OCI-LY7 (cell line): ENCODE results near the gene DMRTC2. TPM values are rescaled to one million over a fixed set of nuclear protein-coding genes. Genes with fewer than 3 reads are reported as not detected.
"Not testable (repeated sequence)": the region's sequence is repeated elsewhere in the genome, so short reads cannot be mapped to it uniquely, and the experiment has no call there.

ENCODE experiments used
- BruUV-seq: library from RNA; stranded (reverse); fragments of 400-500 nt; replicated peaks from 2 replicates; lab custom pipeline; 2021; lab: Mats Ljungman, UMichigan
- CTCF ChIA-PET: fragments of 300-600 bp; sonication (Branson Sonifier 250); formaldehyde crosslinking; loops from one replicate; lab custom pipeline; 2022; ENCODE audit warnings: antibody characterized with exemption; ENCODE audit not compliant: unreplicated experiment; lab: Charles Lee
- POLR2A ChIA-PET: fragments of 300-600 bp; sonication (Branson Sonifier 250); formaldehyde crosslinking; loops from one replicate; lab custom pipeline; 2022; ENCODE audit warnings: antibody characterized with exemption; lab: Charles Lee
- DNase-seq: peaks from one replicate; pipeline ENCODE4 v3.0.0-alpha.2; 2015; ENCODE audit warnings: low spot score
- H2AFZ ChIP-seq: fragments of 200-600 bp; sonication (generic), shearing (Covaris generic); 2 replicates; pipeline ENCODE4 v1.6.1; 2014; ENCODE audit warnings: mild to moderate bottlenecking, antibody characterized with exemption, low read length, moderate library complexity
- H3K27ac ChIP-seq: fragments of 200-600 bp; sonication (generic); 2 replicates; pipeline ENCODE4 v1.5.1; 2014; ENCODE audit warnings: mixed run types, low read depth, mild to moderate bottlenecking, moderate library complexity, low read length, inconsistent platforms; ENCODE audit not compliant: poor library complexity, severe bottlenecking
- H3K36me3 ChIP-seq: fragments of 200-600 bp; sonication (generic); 2 replicates; pipeline ENCODE4 v1.6.1; 2014; ENCODE audit warnings: mild to moderate bottlenecking, antibody characterized with exemption, low read length, moderate library complexity, mixed read lengths; ENCODE audit not compliant: insufficient read depth
- H3K4me1 ChIP-seq: fragments of 200-600 bp; sonication (generic); 2 replicates; pipeline ENCODE4 v1.5.1; 2014; ENCODE audit warnings: mild to moderate bottlenecking, low read length; ENCODE audit not compliant: insufficient read depth, poor library complexity, severe bottlenecking
- H3K4me2 ChIP-seq: fragments of 200-600 bp; sonication (generic); 2 replicates; pipeline ENCODE4 v1.6.1; 2014; ENCODE audit warnings: mild to moderate bottlenecking, low read length
- H3K4me3 ChIP-seq: fragments of 200-600 bp; sonication (generic); 2 replicates; pipeline ENCODE4 v1.5.1; 2014; ENCODE audit warnings: mild to moderate bottlenecking, low read depth, low read length; ENCODE audit not compliant: poor library complexity, severe bottlenecking
- H3K79me2 ChIP-seq: fragments of 200-600 bp; sonication (generic); 2 replicates; pipeline ENCODE4 v1.6.1; 2016; ENCODE audit warnings: low read depth, mild to moderate bottlenecking, low read length, moderate library complexity, mixed read lengths; ENCODE audit not compliant: insufficient read depth
- H3K9me2 ChIP-seq: fragments of 200-600 bp; sonication (generic); 2 replicates; pipeline ENCODE4 v1.6.1; 2016; ENCODE audit warnings: mild to moderate bottlenecking, low read length, mixed read lengths; ENCODE audit not compliant: insufficient read depth
- H3K9me3 ChIP-seq: fragments of 200-600 bp; sonication (generic); 2 replicates; pipeline ENCODE4 v1.6.1; 2014; ENCODE audit warnings: mild to moderate bottlenecking, mixed run types, low read length, mixed read lengths
- H4K20me1 ChIP-seq: fragments of 200-600 bp; sonication (generic); 2 replicates; pipeline ENCODE4 v1.6.1; 2014; ENCODE audit warnings: mild to moderate bottlenecking, antibody characterized with exemption, low read length, moderate library complexity, mixed read lengths; ENCODE audit not compliant: insufficient read depth
- EZH2phosphoT487 ChIP-seq: fragments of 200-600 bp; sonication (generic); IDR thresholded peaks from 2 replicates; pipeline ENCODE4 v1.6.1; 2018; ENCODE audit warnings: low read depth, borderline replicate concordance, mild to moderate bottlenecking, mixed run types, antibody characterized with exemption, low read length, moderate library complexity, mixed read lengths
- intact Hi-C: fragments of 100-400 bp; cut with micrococcal nuclease; formaldehyde crosslinking; loops from one replicate; pipeline ENCODE4 v1.10.0; 2022; ENCODE audit not compliant: unreplicated experiment
- total RNA-seq, 2 experiments: library from RNA; depleted of rRNA in 1 of 2; stranded (reverse); fragments of >200 nt in 1 of 2; shearing (Covaris generic) in 1 of 2; gene quantifications; 2 replicates each; pipeline ENCODE4 v1.2.3, GENCODE V29; 2014 to 2022
- TF ChIP-seq, protein P1 (sequence below): fragments of 200-600 bp; sonication (generic); conservative IDR thresholded peaks from 2 replicates; pipeline ENCODE4 v1.5.1; 2014; ENCODE audit warnings: mild to moderate bottlenecking, antibody characterized with exemption, low read length, moderate library complexity, mixed read lengths

Gene DMRTC2
- total RNA-seq, 2 experiments from 2014 or later: not detected

DNA sequence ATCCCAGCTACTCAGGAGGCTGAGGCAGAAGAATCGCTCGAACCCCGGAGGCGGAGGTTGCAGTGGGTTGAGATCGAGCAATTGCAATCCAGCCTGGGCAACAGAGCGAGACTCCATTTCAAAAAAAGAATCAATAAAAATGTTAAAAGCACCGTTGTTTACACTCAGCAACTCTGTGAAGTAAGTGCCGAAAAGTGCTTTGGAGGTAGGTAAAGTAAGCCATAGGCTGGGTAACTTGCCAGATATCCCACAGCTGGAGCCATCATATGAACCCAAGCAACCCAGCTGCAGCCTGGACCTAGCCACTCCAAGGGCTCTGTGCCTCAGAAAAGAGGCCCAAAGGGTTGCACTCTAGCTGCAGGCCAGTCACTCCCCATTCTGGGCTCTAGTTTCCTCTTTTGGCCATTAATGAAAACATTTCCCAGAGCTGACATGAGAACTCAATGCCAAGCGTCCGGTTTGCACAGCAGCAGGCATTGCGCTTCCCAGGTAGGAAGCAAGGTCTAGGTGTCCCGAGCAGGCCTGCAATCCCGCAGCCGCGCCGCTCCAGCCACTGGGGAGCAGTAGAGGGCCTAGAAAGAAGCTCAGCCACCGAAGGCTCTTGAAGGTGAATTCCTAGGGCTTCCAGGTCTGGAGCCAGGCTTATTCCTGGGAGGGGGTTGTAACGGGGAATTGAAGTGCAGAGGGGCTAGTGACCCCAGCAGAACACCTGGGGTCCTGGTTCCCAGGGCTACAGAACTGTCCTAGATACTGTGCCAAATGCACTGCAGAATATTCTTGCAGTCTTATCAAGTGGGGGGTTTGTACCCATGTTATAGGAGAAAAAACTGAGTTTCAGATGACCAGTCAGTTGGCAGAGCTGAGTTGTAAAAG, 28.2 kb downstream of the DMRTC2 start:
- peak overlapping the region; percentile 29; the same call in 1 of the 2 replicates for H3K4me2 ChIP-seq
- peaks cover 88% of the 10 kb centered on the region for H3K4me1 ChIP-seq
- H3K36me3 ChIP-seq: peaks cover 63% of the 10 kb centered on the region
- ChIA-PET CTCF (interaction anchor here (0.6 to 1.3 kb wide), 3 partner anchors 14 to 79 kb away, joined by 3 to 6 read pairs (median 3); no protein-coding TSS in a partner anchor), POLR2A (interaction anchor here (1.0 to 2.6 kb wide), 4 partner anchors 10 to 73 kb away, joined by 3 to 9 read pairs (median 4); partner anchors contain the start of gene RPS19)
- no peak for TF ChIP-seq EZH2phosphoT487
- TF ChIP-seq, protein P1, sequence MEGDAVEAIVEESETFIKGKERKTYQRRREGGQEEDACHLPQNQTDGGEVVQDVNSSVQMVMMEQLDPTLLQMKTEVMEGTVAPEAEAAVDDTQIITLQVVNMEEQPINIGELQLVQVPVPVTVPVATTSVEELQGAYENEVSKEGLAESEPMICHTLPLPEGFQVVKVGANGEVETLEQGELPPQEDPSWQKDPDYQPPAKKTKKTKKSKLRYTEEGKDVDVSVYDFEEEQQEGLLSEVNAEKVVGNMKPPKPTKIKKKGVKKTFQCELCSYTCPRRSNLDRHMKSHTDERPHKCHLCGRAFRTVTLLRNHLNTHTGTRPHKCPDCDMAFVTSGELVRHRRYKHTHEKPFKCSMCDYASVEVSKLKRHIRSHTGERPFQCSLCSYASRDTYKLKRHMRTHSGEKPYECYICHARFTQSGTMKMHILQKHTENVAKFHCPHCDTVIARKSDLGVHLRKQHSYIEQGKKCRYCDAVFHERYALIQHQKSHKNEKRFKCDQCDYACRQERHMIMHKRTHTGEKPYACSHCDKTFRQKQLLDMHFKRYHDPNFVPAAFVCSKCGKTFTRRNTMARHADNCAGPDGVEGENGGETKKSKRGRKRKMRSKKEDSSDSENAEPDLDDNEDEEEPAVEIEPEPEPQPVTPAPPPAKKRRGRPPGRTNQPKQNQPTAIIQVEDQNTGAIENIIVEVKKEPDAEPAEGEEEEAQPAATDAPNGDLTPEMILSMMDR: peak; percentile 94
- peaks cover 8% of the 10 kb centered on the region; the same call in 1 of the 2 replicates for H4K20me1 ChIP-seq
- no peak overlapping the region for H3K4me3 ChIP-seq
- peak; percentile 77 for DNase-seq
- intact Hi-C loops: loop anchor here (1.0 to 2.0 kb wide), 3 partner anchors 14 to 78 kb away; no protein-coding TSS in a partner anchor
- no peaks in the 10 kb centered on the region for H3K9me3 ChIP-seq
- H2AFZ ChIP-seq: no peak overlapping the region
- H3K79me2 ChIP-seq: peaks cover 16% of the 10 kb centered on the region
- no peaks in the 10 kb centered on the region for H3K9me2 ChIP-seq
- TSS peak; percentile 12 for BruUV-seq
- H3K27ac ChIP-seq: peak overlapping the region; percentile 100

DNA sequence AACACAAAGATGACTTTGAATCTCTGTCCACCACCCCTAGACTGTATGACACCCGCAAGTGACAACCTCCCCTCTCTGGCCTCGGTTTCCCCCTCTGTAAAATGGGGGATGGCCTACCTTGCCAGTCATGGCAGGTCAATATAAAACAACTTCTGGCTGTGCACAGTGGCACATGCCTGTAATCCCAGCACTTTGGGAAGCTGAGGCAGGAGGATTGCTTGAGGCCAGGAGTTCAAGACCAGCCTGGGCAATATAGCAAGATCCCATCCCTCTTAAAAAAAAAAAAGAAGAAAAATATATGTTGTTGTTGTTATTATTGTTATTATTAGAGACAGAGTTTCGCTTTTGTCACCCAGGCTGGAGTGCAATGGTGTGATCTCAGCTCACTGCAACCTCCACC, 31.1 kb downstream of the DMRTC2 start:
- H3K4me3 ChIP-seq: peak overlapping the region; percentile 93
- H2AFZ ChIP-seq, DNase-seq, H3K9me3 ChIP-seq, BruUV-seq, CTCF ChIA-PET, H3K9me2 ChIP-seq, H4K20me1 ChIP-seq: not testable (repeated sequence)
- intact Hi-C loops: loop anchor here (2.0 kb wide), 1 partner anchor 69 kb away; no protein-coding TSS in a partner anchor
- peaks cover 32% of the 10 kb centered on the region for H3K79me2 ChIP-seq
- peaks cover 76% of the 10 kb centered on the region for H3K4me1 ChIP-seq
- H3K36me3 ChIP-seq: peaks cover 61% of the 10 kb centered on the region
- H3K27ac ChIP-seq: peak overlapping the region; percentile 100
- POLR2A ChIA-PET: interaction anchor here (0.7 to 2.1 kb wide), 8 partner anchors 10 to 73 kb away, joined by 3 to 18 read pairs (median 5); no protein-coding TSS in a partner anchor
- peak overlapping the region; percentile 99 for H3K4me2 ChIP-seq
